CD14-positive monocyte (primary cell): ENCODE data around the gene CABP1. TPM values are rescaled to one million over a fixed set of nuclear protein-coding genes. Genes with fewer than 3 reads are reported as not detected.
A peak's percentile ranks its signal among the peaks of the same experiment; 100 is the strongest.

Experiments used
- DNase-seq, 3 donors: peaks; one replicate each; pipeline ENCODE4 v3.0.0-alpha.2; 2011 to 2022
- H2AFZ ChIP-seq: 2 replicates; pipeline ENCODE4 v1.6.0; 2012; ENCODE audit warnings: mild to moderate bottlenecking, low read depth, low read length, inconsistent platforms; ENCODE audit not compliant: insufficient read depth, poor library complexity, severe bottlenecking
- H3K27ac ChIP-seq, 2 donors: 1 replicate in 1 of 2; 2 replicates in 1 of 2; pipeline ENCODE4 v1.5.1; 2012 to 2013; ENCODE audit warnings: low read length in 2 of 2, control low read depth in 1 of 2, inconsistent platforms in 1 of 2, low read depth in 1 of 2, mild to moderate bottlenecking in 1 of 2
- H3K27me3 ChIP-seq, 2 donors: one replicate each; pipeline versions ENCODE4 v1.6.0 to v1.6.1; 2011 to 2013; ENCODE audit warnings: low read length in 2 of 2; ENCODE audit not compliant: control insufficient read depth in 2 of 2, insufficient read depth in 2 of 2
- H3K36me3 ChIP-seq, 2 donors: replicated peaks in 1 of 2; 1 replicate in 1 of 2; 2 replicates in 1 of 2; pipeline versions ENCODE4 v1.5.1 to v1.6.1; 2012 to 2013; ENCODE audit warnings: low read length in 2 of 2, control low read depth in 1 of 2, inconsistent platforms in 1 of 2, mild to moderate bottlenecking in 1 of 2; ENCODE audit not compliant: insufficient read depth in 2 of 2, control insufficient read depth in 1 of 2
- H3K4me1 ChIP-seq, 2 donors: 1 replicate in 1 of 2; 2 replicates in 1 of 2; pipeline versions ENCODE4 v1.5.1 to v1.6.1; 2012 to 2013; ENCODE audit warnings: low read length in 2 of 2, control low read depth in 1 of 2, inconsistent platforms in 1 of 2, mild to moderate bottlenecking in 1 of 2, moderate library complexity in 1 of 2; ENCODE audit not compliant: insufficient read depth in 2 of 2, control insufficient read depth in 1 of 2
- H3K4me2 ChIP-seq: replicated peaks from 2 replicates; pipeline ENCODE3; 2012; ENCODE audit warnings: low read length, moderate library complexity, mild to moderate bottlenecking; ENCODE audit not compliant: poor library complexity, severe bottlenecking; ENCODE audit errors: extremely low read depth
- H3K4me3 ChIP-seq, 3 experiments: fragments of 200-600 bp in 1 of 3; sonication (generic) in 1 of 3; replicated peaks in 1 of 3; 1 replicate in 2 of 3; 2 replicates in 1 of 3; pipeline ENCODE4 v1.5.1; 2011 to 2013; ENCODE audit warnings: low read length in 3 of 3, mild to moderate bottlenecking in 3 of 3, control low read depth in 2 of 3, low read depth in 2 of 3, inconsistent platforms in 1 of 3, moderate library complexity in 1 of 3
- H3K79me2 ChIP-seq: 2 replicates; pipeline ENCODE4 v1.6.0; 2012; ENCODE audit warnings: mild to moderate bottlenecking, control low read depth, inconsistent platforms, low read length, moderate library complexity; ENCODE audit not compliant: insufficient read depth
- H3K9ac ChIP-seq: 2 replicates; pipeline ENCODE4 v1.6.0; 2017; ENCODE audit warnings: low read length, mild to moderate bottlenecking; ENCODE audit not compliant: insufficient read depth, poor library complexity, severe bottlenecking
- H3K9me3 ChIP-seq, 2 donors: replicated peaks in 1 of 2; 1 replicate in 1 of 2; 2 replicates in 1 of 2; pipeline versions ENCODE4 v1.5.1 to v1.6.1; 2012 to 2013; ENCODE audit warnings: low read length in 2 of 2, control low read depth in 1 of 2; ENCODE audit not compliant: control insufficient read depth in 1 of 2, insufficient read depth in 1 of 2
- H4K20me1 ChIP-seq: 2 replicates; pipeline ENCODE4 v1.6.0; 2012; ENCODE audit warnings: mild to moderate bottlenecking, low read length, control low read depth, moderate library complexity; ENCODE audit not compliant: insufficient read depth
- H3K27ac Mint-ChIP-seq, 7 donors: one replicate each; pipeline ENCODE4 v1.8.0; 2020; ENCODE audit warnings: mild to moderate bottlenecking in 7 of 7, mixed read lengths in 7 of 7, moderate library complexity in 6 of 7, inconsistent platforms in 2 of 7
- H3K27me3 Mint-ChIP-seq, 3 donors: one replicate each; pipeline ENCODE4 v1.8.0; 2021 to 2022; ENCODE audit warnings: low read depth in 3 of 3, mild to moderate bottlenecking in 3 of 3, mixed read lengths in 3 of 3, moderate library complexity in 3 of 3, inconsistent platforms in 1 of 3
- H3K36me3 Mint-ChIP-seq, 2 donors: one replicate each; pipeline ENCODE4 v1.8.0; 2020; ENCODE audit warnings: mixed read lengths in 2 of 2, inconsistent platforms in 1 of 2, mild to moderate bottlenecking in 1 of 2
- H3K4me1 Mint-ChIP-seq: one replicate; pipeline ENCODE4 v1.8.0; 2020; ENCODE audit warnings: mild to moderate bottlenecking, mixed read lengths
- H3K4me3 Mint-ChIP-seq, 2 donors: one replicate each; pipeline ENCODE4 v1.8.0; 2020; ENCODE audit warnings: mild to moderate bottlenecking in 2 of 2, mixed read lengths in 2 of 2, moderate library complexity in 1 of 2
- H3K9me3 Mint-ChIP-seq, 7 donors: one replicate each; pipeline ENCODE4 v1.8.0; 2020 to 2022; ENCODE audit warnings: mixed read lengths in 7 of 7, mild to moderate bottlenecking in 6 of 7, moderate library complexity in 6 of 7, inconsistent platforms in 2 of 7
- CTCF ChIP-seq: fragments of 200-600 bp; IDR thresholded peaks from one replicate; pipeline ENCODE4 v1.8.0; 2022; ENCODE audit warnings: antibody characterized with exemption, mild to moderate bottlenecking
- WGBS: methylation state at CpG from one replicate; pipeline ENCODE4 v1.1.5; 2013; ENCODE audit warnings: missing lambda C conversion rate; ENCODE audit not compliant: insufficient coverage; 5-methylcytosine and 5-hydroxymethylcytosine counted together
- intact Hi-C, 2 donors: fragments of 100-400 bp; cut with micrococcal nuclease; formaldehyde crosslinking; loops; one replicate each; pipeline versions ENCODE4 v1.15.0 to v1.15.1; 2023
- polyA plus RNA-seq, 3 donors: library from polyadenylated mRNA; depleted of rRNA in 1 of 3; unstranded in 2 of 3; stranded (reverse) in 1 of 3; fragments of 300-500 nt in 2 of 3; fragments of >200 nt in 1 of 3; fragmentation: Illumina TruSeq in 2 of 3; gene quantifications; 1 replicate in 2 of 3; 2 replicates in 1 of 3; pipeline ENCODE4 v1.2.3, GENCODE V29; 2012 to 2021

Gene CABP1
- polyA plus RNA-seq, 3 donors: 0.19 to 0.43 TPM; not detected in 1

GRCh38 chr12:120625557-120626419 is 14.6 kb upstream of the CABP1 start:
- Histone ChIP-seq H3K4me2 (no peak overlapping the region), H3K9me3 (no peaks in the 10 kb centered on the region), H2AFZ (no peak overlapping the region), H3K27me3 (no peaks in the 10 kb centered on the region), H4K20me1 (no peaks in the 10 kb centered on the region), H3K79me2 (no peaks in the 10 kb centered on the region), H3K4me3 (no peak overlapping the region), H3K9ac (no peak overlapping the region), H3K36me3 (no peaks in the 10 kb centered on the region), H3K27ac (no peak overlapping the region), H3K4me1 (no peaks in the 10 kb centered on the region)
- intact Hi-C loops: no loop called here
- H3K27ac Mint-ChIP-seq: no peak overlapping the region
- no peaks in the 10 kb centered on the region for H3K9me3 Mint-ChIP-seq
- no peak for DNase-seq
- peaks cover 9% of the 10 kb centered on the region for H3K4me1 Mint-ChIP-seq
- H3K4me3 Mint-ChIP-seq: no peak overlapping the region
- TF ChIP-seq CTCF: no peak
- H3K27me3 Mint-ChIP-seq: peaks cover 3 to 4% (median 4%) of the 10 kb centered on the region in 3 donors
- no peaks in the 10 kb centered on the region for H3K36me3 Mint-ChIP-seq
- 89% methylated on average over 22 of the region's 26 CpGs for WGBS

- DNase-seq: no peak
- H3K4me2 ChIP-seq: no peak overlapping the region
- peaks cover 9% of the 10 kb centered on the region for H3K4me1 Mint-ChIP-seq
- H3K9me3 ChIP-seq: no peaks in the 10 kb centered on the region
- no peaks in the 10 kb centered on the region for H3K4me1 ChIP-seq
- no peaks in the 10 kb centered on the region for H3K36me3 ChIP-seq
- 100% methylated on average over 1 of the region's 4 CpGs for WGBS
- no peak overlapping the region for H3K4me3 Mint-ChIP-seq
- H2AFZ ChIP-seq: no peak overlapping the region
- no peak overlapping the region for H3K4me3 ChIP-seq
- no peak overlapping the region for H3K9ac ChIP-seq
- H3K27ac Mint-ChIP-seq: peak overlapping the region in 1 of 7 donors; percentile 72
- peaks cover 0 to 10% (median 3%) of the 10 kb centered on the region in 3 donors for H3K27me3 Mint-ChIP-seq
- no peaks in the 10 kb centered on the region for H3K36me3 Mint-ChIP-seq
- TF ChIP-seq CTCF: no peak
- H3K79me2 ChIP-seq: no peaks in the 10 kb centered on the region
- H4K20me1 ChIP-seq: no peaks in the 10 kb centered on the region
- H3K9me3 Mint-ChIP-seq: no peaks in the 10 kb centered on the region
- intact Hi-C loops: no loop called here
- no peak overlapping the region for H3K27ac ChIP-seq
- H3K27me3 ChIP-seq: no peaks in the 10 kb centered on the region
Observed at GRCh38 chr12:120628919-120629318, 11.5 kb upstream of the CABP1 start.
